ENCODE results near the gene PTGER1. TPM values are rescaled to one million over a fixed set of nuclear protein-coding genes. Genes with fewer than 3 reads are reported as not detected.

The PTGER1 gene
- total RNA-seq, 1 experiment from 2014 or later: not detected

- peaks cover 49% of the 10 kb centered on the region for H3K36me3 ChIP-seq
- no peak overlapping the region for H3K4me3 ChIP-seq
- H3K27me3 ChIP-seq: no peaks in the 10 kb centered on the region
- no peak for DNase-seq
- H3K9me3 ChIP-seq: no peaks in the 10 kb centered on the region
Observed at GRCh38 chr19:14440049-14440448, 35.1 kb downstream of the PTGER1 start.

- Histone ChIP-seq H3K27me3 (no peaks in the 10 kb centered on the region), H3K4me3 (no peak overlapping the region), H3K36me3 (peaks cover 45% of the 10 kb centered on the region), H3K9me3 (no peaks in the 10 kb centered on the region)
- no peak for DNase-seq
Observed at GRCh38 chr19:14439014-14439413, 36.1 kb downstream of the PTGER1 start.

DNA sequence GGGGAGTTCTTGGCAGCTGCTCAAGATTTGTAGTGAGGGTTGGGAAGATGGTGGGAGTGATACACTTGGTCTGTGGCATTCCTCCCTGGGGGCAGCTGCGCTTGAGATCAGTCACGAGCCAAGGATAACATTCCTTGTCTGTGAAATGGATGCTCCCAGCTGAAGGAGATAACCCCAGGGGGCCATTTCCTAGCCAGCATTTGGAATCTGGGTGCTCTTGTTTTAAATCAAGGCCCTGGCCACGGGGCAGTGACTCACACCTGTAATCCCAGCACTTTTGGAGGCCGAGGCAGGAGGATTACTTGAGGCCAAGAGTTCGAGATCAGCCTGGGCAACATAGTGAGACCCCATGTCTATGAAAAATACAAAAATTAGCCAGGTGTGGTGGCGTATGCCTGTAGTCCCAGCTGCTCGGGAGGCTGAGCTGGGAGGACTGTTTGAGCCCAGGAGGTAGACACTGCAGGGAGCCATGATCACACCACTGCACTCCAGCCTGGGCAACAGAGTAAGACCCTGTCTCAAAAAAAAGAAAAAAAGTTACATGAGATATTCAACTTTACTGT, 37.5 kb downstream of the PTGER1 start:
- Histone ChIP-seq H3K9me3 (no peaks in the 10 kb centered on the region), H3K27me3 (no peaks in the 10 kb centered on the region), H3K36me3 (peaks cover 33% of the 10 kb centered on the region), H3K4me3 (no peak overlapping the region)
- peak; percentile 65 for DNase-seq

GRCh38 chr19:14435320-14436050, 39.7 kb downstream of the PTGER1 start:
- Histone ChIP-seq H3K27me3 (no peaks in the 10 kb centered on the region), H3K9me3 (no peaks in the 10 kb centered on the region), H3K36me3 (peaks cover 27% of the 10 kb centered on the region), H3K4me3 (no peak overlapping the region)
- no peak for DNase-seq

- Histone ChIP-seq H3K4me3 (peak overlapping the region; percentile 60), H3K36me3 (peaks cover 27% of the 10 kb centered on the region)
Observed at GRCh38 chr19:14434543-14435319, 40.4 kb downstream of the PTGER1 start.

GRCh38 chr19:14433554-14434501, 41.3 kb downstream of the PTGER1 start:
- Histone ChIP-seq H3K9me3 (no peaks in the 10 kb centered on the region), H3K36me3 (peaks cover 27% of the 10 kb centered on the region), H3K4me3 (peak overlapping the region; percentile 60), H3K27me3 (no peaks in the 10 kb centered on the region)
- DNase-seq: no peak

More at GRCh38 chr19:14434543-14435319, 40.4 kb downstream of the PTGER1 start:
- Histone ChIP-seq H3K27me3 (no peaks in the 10 kb centered on the region), H3K9me3 (no peaks in the 10 kb centered on the region)
- DNase-seq: peak; percentile 82

DNA sequence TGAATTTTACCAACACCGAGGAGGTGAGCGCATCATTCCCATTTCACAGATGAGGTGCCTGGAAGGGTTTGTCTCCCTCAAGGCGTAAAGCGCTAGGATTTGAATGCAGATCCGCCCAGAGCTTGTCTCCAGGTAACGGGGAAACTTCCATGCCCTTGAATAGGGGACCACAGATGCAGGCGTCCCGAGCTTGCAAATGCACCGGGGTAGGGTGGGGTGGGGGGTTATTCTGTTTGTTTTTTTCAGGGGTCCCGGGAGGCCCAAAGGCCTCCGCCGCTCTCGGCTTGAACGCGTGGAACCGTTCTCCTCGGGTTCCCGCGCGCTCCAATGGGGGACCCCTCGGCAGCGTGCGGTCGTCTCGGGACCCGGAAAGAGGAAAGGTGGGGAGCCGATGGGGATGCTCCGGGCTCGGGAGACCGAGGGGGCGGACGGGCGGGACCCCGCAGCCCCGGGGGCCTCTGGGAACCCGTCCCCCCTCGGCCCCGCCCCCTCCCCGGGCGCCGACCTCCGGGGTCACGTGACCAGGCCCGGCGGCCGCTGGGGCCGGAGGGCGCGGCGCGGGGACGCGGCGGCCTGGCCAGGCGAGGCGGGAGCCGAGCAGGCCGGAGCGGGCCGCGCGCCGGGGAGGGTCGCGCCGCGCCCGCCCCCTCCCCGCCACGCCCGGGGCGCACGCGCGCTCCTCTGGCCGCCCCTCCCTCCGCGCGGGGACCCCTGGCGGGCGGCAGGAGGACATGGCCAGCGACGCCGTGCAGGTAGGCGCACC, 42.2 kb downstream of the PTGER1 start, which contains the start of gene PKN1:
Gene PKN1, plus strand, starts transcription at position 516 of the 763 bp plus-strand sequence. Its CDS starts 216 bp downstream, at position 732.
- DNase-seq: peak; percentile 74
- Histone ChIP-seq H3K36me3 (peaks cover 27% of the 10 kb centered on the region), H3K9me3 (no peaks in the 10 kb centered on the region), H3K4me3 (peak within 1 kb of the TSS; percentile 60), H3K27me3 (no peaks in the 10 kb centered on the region)

GRCh38 chr19:14430712-14431111, 44.4 kb downstream of the PTGER1 start:
- H3K9me3 ChIP-seq: no peaks in the 10 kb centered on the region
- no peaks in the 10 kb centered on the region for H3K27me3 ChIP-seq
- H3K4me3 ChIP-seq: no peak overlapping the region
- H3K36me3 ChIP-seq: peaks cover 13% of the 10 kb centered on the region
- DNase-seq: no peak

DNA sequence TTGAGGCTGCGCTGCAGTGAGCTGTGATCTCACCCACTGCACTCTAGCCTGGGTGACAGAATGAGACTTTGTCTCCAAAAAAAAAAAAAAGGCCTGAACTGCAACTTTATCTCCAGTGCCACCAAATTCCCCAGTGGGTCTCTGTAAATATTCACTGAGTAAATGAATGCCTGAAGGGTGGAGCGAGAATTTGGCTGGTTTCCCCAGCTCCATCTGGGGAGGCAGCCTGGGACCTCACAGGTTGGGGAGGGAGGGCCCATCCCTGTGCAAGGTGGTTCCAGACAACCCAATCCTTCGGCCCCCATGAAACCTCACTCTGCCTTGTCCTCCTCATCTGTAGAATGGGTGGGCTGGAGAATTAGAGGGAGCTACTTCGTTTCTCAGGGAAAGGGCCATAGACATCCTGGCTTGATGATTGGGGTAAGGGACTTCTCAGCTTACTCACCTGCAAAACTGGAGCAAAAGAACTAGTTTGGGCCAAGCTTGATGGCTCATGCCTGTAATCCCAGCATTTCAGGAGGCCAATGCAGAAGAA, 46.2 kb downstream of the PTGER1 start:
- H3K27me3 ChIP-seq: no peaks in the 10 kb centered on the region
- H3K9me3 ChIP-seq: no peaks in the 10 kb centered on the region
- no peak overlapping the region for H3K4me3 ChIP-seq
- no peak for DNase-seq
- no peaks in the 10 kb centered on the region for H3K36me3 ChIP-seq

GRCh38 chr19:14427461-14427860, 47.7 kb downstream of the PTGER1 start:
- Histone ChIP-seq H3K27me3 (no peaks in the 10 kb centered on the region), H3K36me3 (no peaks in the 10 kb centered on the region), H3K9me3 (no peaks in the 10 kb centered on the region), H3K4me3 (no peak overlapping the region)
- no peak for DNase-seq

GRCh38 chr19:14425696-14426138, 49.4 kb downstream of the PTGER1 start:
- H3K36me3 ChIP-seq: no peaks in the 10 kb centered on the region
- no peaks in the 10 kb centered on the region for H3K27me3 ChIP-seq
- no peak for DNase-seq
- H3K9me3 ChIP-seq: no peaks in the 10 kb centered on the region
- H3K4me3 ChIP-seq: no peak overlapping the region

Other genes starting within 250 kb of the PTGER1 start
- gene ADGRE5, start 93.9 kb downstream of the PTGER1 start, total RNA-seq (2014; rRNA removed; shearing (Covaris generic); ENCODE audit: low replicate concordance): 37.5 and 56.7 TPM in 2 replicates
- gene DDX39A, start 56.0 kb downstream of the PTGER1 start, total RNA-seq (2014; rRNA removed; shearing (Covaris generic); ENCODE audit: low replicate concordance): 227 and 342 TPM in 2 replicates
- gene PKN1, start 42.0 kb downstream of the PTGER1 start, total RNA-seq (2014; rRNA removed; shearing (Covaris generic); ENCODE audit: low replicate concordance): 105 and 128 TPM in 2 replicates
- 111 and 196 TPM in 2 replicates for gene GIPC1, start 20.8 kb upstream of the PTGER1 start, total RNA-seq (2014; rRNA removed; shearing (Covaris generic); ENCODE audit: low replicate concordance)
- 133 and 164 TPM in 2 replicates for gene DNAJB1, start 43.0 kb upstream of the PTGER1 start, total RNA-seq (2014; rRNA removed; shearing (Covaris generic); ENCODE audit: low replicate concordance)
- 143 and 165 TPM in 2 replicates for gene TECR, start 54.2 kb upstream of the PTGER1 start, total RNA-seq (2014; rRNA removed; shearing (Covaris generic); ENCODE audit: low replicate concordance)
- gene NDUFB7, start 96.7 kb upstream of the PTGER1 start, total RNA-seq (2014; rRNA removed; shearing (Covaris generic); ENCODE audit: low replicate concordance): 487 and 678 TPM in 2 replicates
- gene CLEC17A, start 107.7 kb upstream of the PTGER1 start, total RNA-seq (2014; rRNA removed; shearing (Covaris generic); ENCODE audit: low replicate concordance): not detected in 2 replicates
- gene ADGRE3, start 199.5 kb upstream of the PTGER1 start, total RNA-seq (2014; rRNA removed; shearing (Covaris generic); ENCODE audit: low replicate concordance): not detected in 2 replicates
- gene ZNF333, start 214.7 kb upstream of the PTGER1 start, total RNA-seq (2014; rRNA removed; shearing (Covaris generic); ENCODE audit: low replicate concordance): 8.1 and 10.2 TPM in 2 replicates

All from MG63 (cell line).